GM12878 (cell line): ENCODE measurements around the gene SERTAD1.

ENCODE experiments used
- CTCF ChIP-seq, 3 experiments: IDR thresholded peaks in 2 of 3; conservative IDR thresholded peaks in 1 of 3; 2 replicates each; pipeline ENCODE4 v1.5.1; 2011; ENCODE audit warnings: low read depth in 3 of 3, low read length in 3 of 3, mild to moderate bottlenecking in 3 of 3, control low read depth in 2 of 3, moderate library complexity in 2 of 3, inconsistent platforms in 1 of 3, mixed read lengths in 1 of 3; ENCODE audit not compliant: control insufficient read depth in 2 of 3, insufficient read depth in 1 of 3; ENCODE audit errors: extremely low read depth in 1 of 3
- GABPA ChIP-seq: IDR thresholded peaks from 2 replicates; pipeline ENCODE4 v1.6.1; 2014; ENCODE audit warnings: antibody characterized with exemption, low read depth, mild to moderate bottlenecking, inconsistent platforms
- NFIC ChIP-seq: IDR thresholded peaks from 2 replicates; pipeline ENCODE4 v1.6.1; 2012; ENCODE audit warnings: low read depth, mild to moderate bottlenecking, inconsistent platforms, low read length, moderate library complexity
- REST ChIP-seq: IDR thresholded peaks from 2 replicates; pipeline ENCODE4 v1.6.1; 2012; ENCODE audit warnings: mild to moderate bottlenecking, low read depth, low read length
- SMC3 ChIP-seq: IDR thresholded peaks from 2 replicates; pipeline ENCODE4 v1.6.1; 2011; ENCODE audit warnings: low read length, improper control_type of control experiment, borderline replicate concordance

- TF ChIP-seq NFIC (no peak), GABPA (no peak), CTCF (IDR thresholded peaks at IDR 0.05 in 2 of 3, conservative IDR thresholded peaks at IDR 0.05 in 1 of 3; ENCODE audit: control insufficient read depth in 2 of 3, extremely low read depth in 1 of 3, insufficient read depth in 1 of 3, low read depth in 3 of 3, low read length in 3 of 3) (no peak), SMC3 (no peak), REST (no peak)
These were observed 1.9 kb downstream of the SERTAD1 start for GRCh38 chr19:40423938-40424337.
